ENCODE results near the gene LEMD2. TPM values are rescaled to one million over a fixed set of nuclear protein-coding genes. Genes with fewer than 3 reads are reported as not detected.
A peak's percentile ranks its signal among the peaks of the same experiment; 100 is the strongest.

LEMD2 gene
- total RNA-seq, 1 experiment from 2014 or later, result 91.8 TPM

DNA sequence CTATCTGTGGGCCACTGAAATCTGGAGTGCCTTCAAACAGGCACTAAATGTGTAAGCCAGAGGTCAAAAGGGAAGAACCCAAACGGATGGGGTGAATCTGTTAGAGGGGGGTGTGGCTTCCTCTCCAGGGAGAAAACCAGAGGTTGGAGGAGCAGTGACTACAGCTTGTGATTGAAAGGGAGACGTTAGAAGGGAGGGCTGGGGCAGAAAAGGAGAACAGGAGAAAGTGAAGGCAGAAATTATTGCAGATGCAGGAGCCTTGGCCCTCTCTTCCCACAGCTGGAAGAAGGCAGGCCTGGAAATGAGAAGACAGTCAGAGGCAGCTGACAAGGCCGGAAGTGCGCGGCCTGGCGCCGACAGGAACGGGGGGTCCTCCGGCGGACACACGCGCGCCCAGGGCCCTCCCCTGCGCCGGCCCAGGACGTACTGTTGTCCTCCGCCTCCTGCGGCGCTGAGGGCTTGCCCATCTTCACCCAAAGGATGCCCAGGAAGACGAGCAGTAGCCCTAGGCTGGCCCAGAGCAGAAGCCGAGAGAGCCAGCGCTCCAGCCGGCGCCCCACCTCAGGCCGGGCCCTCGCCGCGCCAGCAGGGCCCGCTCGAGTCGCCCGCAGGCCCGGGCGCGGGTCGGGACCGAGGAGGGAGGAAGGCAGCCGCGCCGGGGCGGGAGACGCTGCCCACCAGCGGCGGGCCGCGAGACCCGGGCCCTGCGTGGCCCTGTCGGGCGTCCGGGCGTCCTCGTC lies 806 bp downstream of the LEMD2 start:
- no peaks in the 10 kb centered on the region for H3K9me3 Mint-ChIP-seq
- TF ChIP-seq, protein P1, sequence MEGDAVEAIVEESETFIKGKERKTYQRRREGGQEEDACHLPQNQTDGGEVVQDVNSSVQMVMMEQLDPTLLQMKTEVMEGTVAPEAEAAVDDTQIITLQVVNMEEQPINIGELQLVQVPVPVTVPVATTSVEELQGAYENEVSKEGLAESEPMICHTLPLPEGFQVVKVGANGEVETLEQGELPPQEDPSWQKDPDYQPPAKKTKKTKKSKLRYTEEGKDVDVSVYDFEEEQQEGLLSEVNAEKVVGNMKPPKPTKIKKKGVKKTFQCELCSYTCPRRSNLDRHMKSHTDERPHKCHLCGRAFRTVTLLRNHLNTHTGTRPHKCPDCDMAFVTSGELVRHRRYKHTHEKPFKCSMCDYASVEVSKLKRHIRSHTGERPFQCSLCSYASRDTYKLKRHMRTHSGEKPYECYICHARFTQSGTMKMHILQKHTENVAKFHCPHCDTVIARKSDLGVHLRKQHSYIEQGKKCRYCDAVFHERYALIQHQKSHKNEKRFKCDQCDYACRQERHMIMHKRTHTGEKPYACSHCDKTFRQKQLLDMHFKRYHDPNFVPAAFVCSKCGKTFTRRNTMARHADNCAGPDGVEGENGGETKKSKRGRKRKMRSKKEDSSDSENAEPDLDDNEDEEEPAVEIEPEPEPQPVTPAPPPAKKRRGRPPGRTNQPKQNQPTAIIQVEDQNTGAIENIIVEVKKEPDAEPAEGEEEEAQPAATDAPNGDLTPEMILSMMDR (conservative IDR thresholded peaks at IDR 0.05), result no peak
- Histone ChIP-seq H2BK20ac (ENCODE audit: low read depth, low read length, poor library complexity, severe bottlenecking) (no peak overlapping the region), H3K18ac (ENCODE audit: insufficient read length, low read depth, low read length) (no peak overlapping the region), H3K23me2 (ENCODE audit: insufficient read length, low read depth, low read length, poor library complexity, severe bottlenecking) (peaks cover 8% of the 10 kb centered on the region), H3K56ac (ENCODE audit: insufficient read length, low read depth, low read length) (no peak overlapping the region), H3K79me1 (ENCODE audit: insufficient read depth, low read depth, low read length, poor library complexity, severe bottlenecking) (peaks cover 3% of the 10 kb centered on the region), H4K5ac (ENCODE audit: insufficient read length, low read depth, low read length) (no peak overlapping the region), H4K91ac (ENCODE audit: insufficient read length, low read depth, low read length) (no peak overlapping the region), H4K8ac (replicated peaks; ENCODE audit: insufficient read length, low read depth, low read length) (no peak overlapping the region), H2AFZ (ENCODE audit: low read length) (no peak overlapping the region), H3T11ph (ENCODE audit: low read length) (no peak overlapping the region), H3K27me3 (ENCODE audit: insufficient read depth, low read length) (no peaks in the 10 kb centered on the region), H3K4me1 (ENCODE audit: insufficient read depth, low read length) (peaks cover 20% of the 10 kb centered on the region; the same call in 1 of the 2 replicates), H3K27ac (ENCODE audit: insufficient read length, low read depth, low read length) (no peak overlapping the region), H2BK5ac (ENCODE audit: insufficient read length, low read length) (no peak overlapping the region), H4K20me1 (ENCODE audit: control insufficient read depth, insufficient read depth, insufficient read length) (no peaks in the 10 kb centered on the region), H3K23ac (ENCODE audit: insufficient read length, low read depth, low read length) (no peak overlapping the region), H2AK5ac (ENCODE audit: insufficient read length, low read length) (no peak overlapping the region), H2BK15ac (ENCODE audit: low read depth, low read length) (no peak overlapping the region), H3K4me2 (ENCODE audit: insufficient read depth, insufficient read length, low read length) (peak overlapping the region; percentile 65), H3K9me3 (ENCODE audit: control insufficient read depth, low read depth, low read length) (no peaks in the 10 kb centered on the region), H3K14ac (ENCODE audit: insufficient read depth, low read length) (peak overlapping the region; percentile 80), H3K9ac (ENCODE audit: extremely low read depth, insufficient read length, low read length) (peak overlapping the region; percentile 84), H2BK120ac (ENCODE audit: low read depth, low read length, poor library complexity, severe bottlenecking) (no peak overlapping the region), H3K4ac (ENCODE audit: low read depth, low read length) (no peak overlapping the region), H2BK12ac (ENCODE audit: insufficient read length, low read depth, low read length) (no peak overlapping the region), H3K79me2 (ENCODE audit: insufficient read depth, low read length) (peaks cover 9% of the 10 kb centered on the region; the same call in 1 of the 2 replicates)
- peak; percentile 60 for DNase-seq
- H3K4me3 Mint-ChIP-seq, result peak overlapping the region; percentile 85 to 87
- H3K27me3 Mint-ChIP-seq (ENCODE audit: low read depth), result no peaks in the 10 kb centered on the region
- peak overlapping the region; percentile 26 to 95 (median 55); a peak in 6 of 7 replicates for H3K27ac Mint-ChIP-seq
- H3K36me3 Mint-ChIP-seq (ENCODE audit: insufficient read depth in 1 of 3, low read depth in 3 of 3), result peaks cover 16 to 29% (median 28%) of the 10 kb centered on the region in 3 experiments; a peak in 6 of 7 replicates
- WGBS (ENCODE audit: extremely low coverage, insufficient read length, low lambda C conversion rate), result no CpG with 5 or more reads among the region's 53 CpGs
- peaks cover 73 to 76% of the 10 kb centered on the region in 2 experiments for H3K4me1 Mint-ChIP-seq
